Sigmoid colon (tissue), 4 donors: ENCODE data around the gene ATF7.

Experiments used
- CTCF ChIP-seq, 4 experiments: fragments of 450-650 bp in 3 of 4; fragments of 200-600 bp in 1 of 4; IDR thresholded peaks; one replicate each; pipeline ENCODE4 v1.5.1; 2016 to 2019; ENCODE audit warnings: antibody characterized with exemption in 4 of 4, mild to moderate bottlenecking in 3 of 4, moderate library complexity in 2 of 4
- POLR2A ChIP-seq, 2 donors: fragments of 450-650 bp; IDR thresholded peaks; one replicate each; pipeline ENCODE4 v1.6.1; 2016; ENCODE audit warnings: antibody characterized with exemption in 2 of 2, mild to moderate bottlenecking in 2 of 2, moderate library complexity in 2 of 2
- POLR2AphosphoS5 ChIP-seq, 4 donors: sonication (generic); formaldehyde crosslinking; IDR thresholded peaks; one replicate each; pipeline ENCODE4 v1.6.1; 2017; ENCODE audit warnings: antibody characterized with exemption in 4 of 4

- no peak for TF ChIP-seq CTCF (IDR thresholded peaks at IDR 0.05)
- no peak for TF ChIP-seq POLR2AphosphoS5 (IDR thresholded peaks at IDR 0.05)
- TF ChIP-seq POLR2A (IDR thresholded peaks at IDR 0.05): no peak
Measured at GRCh38 chr12:53603196-53603595, 23.0 kb downstream of the ATF7 start.
